PC-3 (cell line): ENCODE data around the gene ZC4H2.

Experiments used
- EZH2 ChIP-seq: fragments of 300-600 bp; sonication (generic); IDR thresholded peaks from one replicate; pipeline ENCODE4 v1.6.1; 2017; ENCODE audit warnings: antibody characterized with exemption, mild to moderate bottlenecking, low read length; ENCODE audit not compliant: unreplicated experiment
- EZH2phosphoT487 ChIP-seq: fragments of 300-600 bp; sonication (generic); IDR thresholded peaks from 2 replicates; pipeline ENCODE4 v1.6.1; 2018; ENCODE audit warnings: mild to moderate bottlenecking, antibody characterized with exemption, low read length, borderline replicate concordance
- TF ChIP-seq, protein P1 (sequence below): fragments of 300-600 bp; sonication (generic); conservative IDR thresholded peaks from 2 replicates; pipeline ENCODE4 v1.5.1; 2017; ENCODE audit warnings: antibody characterized with exemption, low read depth, mild to moderate bottlenecking, low read length

DNA sequence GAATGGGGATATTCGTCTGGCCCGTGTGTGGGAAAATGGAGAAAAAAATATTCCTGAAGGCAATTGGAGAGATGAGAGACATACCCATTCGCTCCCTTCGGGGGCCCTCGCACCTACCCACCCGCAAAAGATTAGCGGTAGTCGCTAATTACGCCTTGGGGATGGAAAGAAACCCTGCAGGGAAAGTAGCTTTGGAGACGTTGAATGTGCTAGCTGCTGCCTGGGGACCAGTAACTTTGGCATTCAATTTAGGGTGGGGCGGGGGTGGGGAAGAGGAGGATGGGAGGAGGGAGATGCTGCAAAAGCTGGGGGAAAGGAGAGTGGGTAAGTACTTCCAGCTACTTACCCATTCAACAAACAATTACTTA lies 407 bp upstream of the ZC4H2 start:
- TF ChIP-seq, protein P1, sequence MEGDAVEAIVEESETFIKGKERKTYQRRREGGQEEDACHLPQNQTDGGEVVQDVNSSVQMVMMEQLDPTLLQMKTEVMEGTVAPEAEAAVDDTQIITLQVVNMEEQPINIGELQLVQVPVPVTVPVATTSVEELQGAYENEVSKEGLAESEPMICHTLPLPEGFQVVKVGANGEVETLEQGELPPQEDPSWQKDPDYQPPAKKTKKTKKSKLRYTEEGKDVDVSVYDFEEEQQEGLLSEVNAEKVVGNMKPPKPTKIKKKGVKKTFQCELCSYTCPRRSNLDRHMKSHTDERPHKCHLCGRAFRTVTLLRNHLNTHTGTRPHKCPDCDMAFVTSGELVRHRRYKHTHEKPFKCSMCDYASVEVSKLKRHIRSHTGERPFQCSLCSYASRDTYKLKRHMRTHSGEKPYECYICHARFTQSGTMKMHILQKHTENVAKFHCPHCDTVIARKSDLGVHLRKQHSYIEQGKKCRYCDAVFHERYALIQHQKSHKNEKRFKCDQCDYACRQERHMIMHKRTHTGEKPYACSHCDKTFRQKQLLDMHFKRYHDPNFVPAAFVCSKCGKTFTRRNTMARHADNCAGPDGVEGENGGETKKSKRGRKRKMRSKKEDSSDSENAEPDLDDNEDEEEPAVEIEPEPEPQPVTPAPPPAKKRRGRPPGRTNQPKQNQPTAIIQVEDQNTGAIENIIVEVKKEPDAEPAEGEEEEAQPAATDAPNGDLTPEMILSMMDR: no peak
- TF ChIP-seq EZH2: no peak
- TF ChIP-seq EZH2phosphoT487: no peak
